DMS53 treated with DMSO at 0.1 percent for 48 hours (cell line): Measurements from ENCODE around the gene PDE11A.

Experiments used
- DNase-seq: peaks from one replicate; lab custom pipeline; 2025; ENCODE audit not compliant: unreplicated experiment; lab: John Stamatoyannopoulos, UW

Gene PDE11A

GRCh38 chr2:177582000-177582399 is 490.6 kb downstream of the PDE11A start:
- no peak for DNase-seq

- no peak for DNase-seq
Observed at GRCh38 chr2:177579486-177580036, 493.0 kb downstream of the PDE11A start.

- DNase-seq = no peak
Observed at GRCh38 chr2:177578454-177578853, 494.1 kb downstream of the PDE11A start.

GRCh38 chr2:177577075-177577474 is 495.5 kb downstream of the PDE11A start:
- DNase-seq = no peak

- no peak for DNase-seq
Observed at GRCh38 chr2:177575358-177575757, 497.2 kb downstream of the PDE11A start.

- DNase-seq = no peak
Observed at GRCh38 chr2:177574356-177574755, 498.2 kb downstream of the PDE11A start.
